Measurements from ENCODE around the gene CNTNAP2. TPM values are rescaled to one million over a fixed set of nuclear protein-coding genes. Genes with fewer than 3 reads are reported as not detected.

The CNTNAP2 gene
- total RNA-seq, 1 experiment from 2014 or later, result 60.0 TPM

DNA sequence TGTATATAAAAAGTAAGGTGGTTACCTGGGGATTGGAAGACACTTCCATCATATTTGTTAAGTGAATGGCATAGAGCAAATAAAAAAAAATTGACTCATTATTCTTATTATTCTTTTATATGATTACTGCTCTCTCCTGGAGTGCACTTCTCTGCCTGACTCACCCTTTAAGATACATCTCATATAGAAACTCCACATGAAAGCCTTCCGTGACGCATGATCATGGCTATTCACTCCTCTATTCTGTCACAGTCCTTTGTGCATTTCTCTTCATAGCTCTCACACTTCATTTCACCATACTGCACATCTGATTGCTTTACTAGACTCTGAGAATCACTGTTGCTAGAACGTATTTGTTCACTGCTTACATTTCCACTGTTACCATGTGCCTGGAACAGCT lies 597.3 kb downstream of the CNTNAP2 start:
- CTCF ChIA-PET, result no interaction called here
- POLR2A ChIA-PET (ENCODE audit: low non-redundant PET), result no interaction called here
- Histone ChIP-seq H3K9me3 (ENCODE audit: low read depth, low read length, poor library complexity, severe bottlenecking) (no peaks in the 10 kb centered on the region), H3K4me3 (ENCODE audit: low read depth, low read length, poor library complexity, severe bottlenecking) (no peak overlapping the region), H3K4me1 (ENCODE audit: insufficient read depth, low read length, poor library complexity, severe bottlenecking) (no peaks in the 10 kb centered on the region), H3K27ac (ENCODE audit: low read depth, low read length, poor library complexity, severe bottlenecking) (no peak overlapping the region), H3K36me3 (ENCODE audit: insufficient read depth, low read length, poor library complexity, severe bottlenecking) (no peaks in the 10 kb centered on the region), H3K27me3 (replicated peaks; ENCODE audit: insufficient read depth, low read depth, low read length, poor library complexity) (no peaks in the 10 kb centered on the region)
- intact Hi-C loops (cut with micrococcal nuclease; ENCODE audit: unreplicated experiment), result no loop called here
- DNase-seq (ENCODE audit: low spot score), result no peak
- TF ChIP-seq, protein P1, sequence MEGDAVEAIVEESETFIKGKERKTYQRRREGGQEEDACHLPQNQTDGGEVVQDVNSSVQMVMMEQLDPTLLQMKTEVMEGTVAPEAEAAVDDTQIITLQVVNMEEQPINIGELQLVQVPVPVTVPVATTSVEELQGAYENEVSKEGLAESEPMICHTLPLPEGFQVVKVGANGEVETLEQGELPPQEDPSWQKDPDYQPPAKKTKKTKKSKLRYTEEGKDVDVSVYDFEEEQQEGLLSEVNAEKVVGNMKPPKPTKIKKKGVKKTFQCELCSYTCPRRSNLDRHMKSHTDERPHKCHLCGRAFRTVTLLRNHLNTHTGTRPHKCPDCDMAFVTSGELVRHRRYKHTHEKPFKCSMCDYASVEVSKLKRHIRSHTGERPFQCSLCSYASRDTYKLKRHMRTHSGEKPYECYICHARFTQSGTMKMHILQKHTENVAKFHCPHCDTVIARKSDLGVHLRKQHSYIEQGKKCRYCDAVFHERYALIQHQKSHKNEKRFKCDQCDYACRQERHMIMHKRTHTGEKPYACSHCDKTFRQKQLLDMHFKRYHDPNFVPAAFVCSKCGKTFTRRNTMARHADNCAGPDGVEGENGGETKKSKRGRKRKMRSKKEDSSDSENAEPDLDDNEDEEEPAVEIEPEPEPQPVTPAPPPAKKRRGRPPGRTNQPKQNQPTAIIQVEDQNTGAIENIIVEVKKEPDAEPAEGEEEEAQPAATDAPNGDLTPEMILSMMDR (conservative IDR thresholded peaks at IDR 0.05; ENCODE audit: low read depth, low read length), result no peak
- no TSS peak for BruUV-seq (replicated peaks)

DNA sequence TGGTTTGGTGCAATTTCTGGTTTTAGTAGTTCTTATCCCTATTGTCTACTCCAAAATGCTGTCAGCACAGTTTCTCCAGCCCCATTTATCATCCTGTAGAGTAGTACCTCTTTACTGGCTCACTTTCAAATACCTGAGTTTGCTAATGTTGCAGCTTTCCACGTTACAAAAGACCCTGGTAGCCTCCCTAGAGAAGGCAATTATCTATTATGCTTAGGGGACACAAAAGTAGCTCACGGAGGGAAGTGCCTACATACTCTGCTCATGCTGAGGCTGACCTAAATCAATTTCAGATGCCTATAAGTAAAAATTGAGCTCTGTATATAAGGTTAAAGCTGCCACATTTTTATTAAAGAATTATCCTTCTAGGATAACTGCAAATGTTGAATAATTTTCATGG lies 603.6 kb downstream of the CNTNAP2 start:
- intact Hi-C loops (cut with micrococcal nuclease; ENCODE audit: unreplicated experiment), result no loop called here
- Histone ChIP-seq H3K9me3 (ENCODE audit: low read depth, low read length, poor library complexity, severe bottlenecking) (no peaks in the 10 kb centered on the region), H3K27ac (ENCODE audit: low read depth, low read length, poor library complexity, severe bottlenecking) (no peak overlapping the region), H3K4me3 (ENCODE audit: low read depth, low read length, poor library complexity, severe bottlenecking) (no peak overlapping the region), H3K27me3 (replicated peaks; ENCODE audit: insufficient read depth, low read depth, low read length, poor library complexity) (no peaks in the 10 kb centered on the region), H3K4me1 (ENCODE audit: insufficient read depth, low read length, poor library complexity, severe bottlenecking) (no peaks in the 10 kb centered on the region), H3K36me3 (ENCODE audit: insufficient read depth, low read length, poor library complexity, severe bottlenecking) (no peaks in the 10 kb centered on the region)
- TF ChIP-seq, protein P1 (conservative IDR thresholded peaks at IDR 0.05; ENCODE audit: low read depth, low read length), result no peak
- TF ChIP-seq EZH2 (IDR thresholded peaks at IDR 0.05; ENCODE audit: borderline replicate concordance, low read depth, low read length, poor library complexity, severe bottlenecking), result no peak
- ChIA-PET POLR2A (ENCODE audit: low non-redundant PET) (no interaction called here), CTCF (no interaction called here)
- no peak for DNase-seq (ENCODE audit: low spot score)
- BruUV-seq (replicated peaks), result no TSS peak

DNA sequence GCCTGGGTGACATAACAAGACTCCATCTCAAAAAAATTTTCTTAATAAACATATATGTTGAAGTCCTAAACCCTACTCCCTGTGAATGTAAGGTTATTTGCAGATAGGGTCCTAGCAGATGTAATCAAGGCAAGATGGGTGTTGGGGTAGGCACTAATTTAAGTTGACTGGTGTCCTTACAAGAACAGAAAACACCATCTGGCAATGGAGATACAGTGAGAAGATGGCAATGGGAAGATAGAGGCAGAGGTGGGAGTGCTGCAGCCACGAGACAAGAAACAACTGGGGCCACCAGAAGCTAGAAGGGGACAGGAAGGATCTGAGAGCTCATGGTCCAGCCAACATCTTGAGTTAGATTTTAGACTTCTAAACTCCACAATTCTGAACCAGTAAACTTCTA lies 606.4 kb downstream of the CNTNAP2 start:
- no peak for TF ChIP-seq EZH2 (IDR thresholded peaks at IDR 0.05; ENCODE audit: borderline replicate concordance, low read depth, low read length, poor library complexity, severe bottlenecking)
- TF ChIP-seq, protein P1 (conservative IDR thresholded peaks at IDR 0.05; ENCODE audit: low read depth, low read length), result no peak
- Histone ChIP-seq H3K27ac (ENCODE audit: low read depth, low read length, poor library complexity, severe bottlenecking) (no peak overlapping the region), H3K36me3 (ENCODE audit: insufficient read depth, low read length, poor library complexity, severe bottlenecking) (no peaks in the 10 kb centered on the region), H3K9me3 (ENCODE audit: low read depth, low read length, poor library complexity, severe bottlenecking) (no peaks in the 10 kb centered on the region), H3K27me3 (replicated peaks; ENCODE audit: insufficient read depth, low read depth, low read length, poor library complexity) (no peaks in the 10 kb centered on the region), H3K4me1 (ENCODE audit: insufficient read depth, low read length, poor library complexity, severe bottlenecking) (no peaks in the 10 kb centered on the region), H3K4me3 (ENCODE audit: low read depth, low read length, poor library complexity, severe bottlenecking) (no peak overlapping the region)
- intact Hi-C loops (cut with micrococcal nuclease; ENCODE audit: unreplicated experiment), result no loop called here
- BruUV-seq (replicated peaks), result no TSS peak
- DNase-seq (ENCODE audit: low spot score), result no peak
- CTCF ChIA-PET, result no interaction called here
- POLR2A ChIA-PET (ENCODE audit: low non-redundant PET), result no interaction called here
